HUDEP-2 (cell line): Measurements from ENCODE around the gene PRRX2.

Experiments
- DNase-seq, 76 experiments: peaks; one replicate each; lab custom pipeline; 2025; ENCODE audit not compliant: unreplicated experiment in 76 of 76; lab: John Stamatoyannopoulos, UW

PRRX2 gene

GRCh38 chr9:129673602-129674001 lies 8.2 kb downstream of the PRRX2 start:
- DNase-seq, result no peak

GRCh38 chr9:129674229-129674628 lies 8.8 kb downstream of the PRRX2 start:
- DNase-seq, result no peak

- no peak for DNase-seq
Observed at GRCh38 chr9:129675620-129676019, 10.2 kb downstream of the PRRX2 start.

GRCh38 chr9:129676287-129676686 lies 10.8 kb downstream of the PRRX2 start:
- no peak for DNase-seq

GRCh38 chr9:129676975-129677374 lies 11.5 kb downstream of the PRRX2 start:
- no peak for DNase-seq

GRCh38 chr9:129677456-129677855 lies 12.0 kb downstream of the PRRX2 start:
- no peak for DNase-seq

GRCh38 chr9:129678844-129679243 lies 13.4 kb downstream of the PRRX2 start:
- DNase-seq, result no peak

GRCh38 chr9:129679537-129679936 lies 14.1 kb downstream of the PRRX2 start:
- DNase-seq, result no peak

GRCh38 chr9:129681924-129682323 lies 16.5 kb downstream of the PRRX2 start:
- DNase-seq, result no peak

GRCh38 chr9:129682381-129682780 lies 16.9 kb downstream of the PRRX2 start:
- DNase-seq, result no peak

- no peak for DNase-seq
Observed at GRCh38 chr9:129685220-129685932, 19.9 kb downstream of the PRRX2 start.

- no peak for DNase-seq
Observed at GRCh38 chr9:129685933-129686259, 20.4 kb downstream of the PRRX2 start.

- no peak for DNase-seq
Observed at GRCh38 chr9:129686736-129687135, 21.3 kb downstream of the PRRX2 start.

- DNase-seq, result no peak
Observed at GRCh38 chr9:129687391-129687790, 21.9 kb downstream of the PRRX2 start.

- no peak for DNase-seq
Observed at GRCh38 chr9:129688285-129689043, 23.0 kb downstream of the PRRX2 start.

- no peak for DNase-seq
Observed at GRCh38 chr9:129692534-129692933, 27.1 kb downstream of the PRRX2 start.

GRCh38 chr9:129693741-129694140 lies 28.3 kb downstream of the PRRX2 start:
- DNase-seq, result no peak

GRCh38 chr9:129694243-129694646 lies 28.8 kb downstream of the PRRX2 start:
- DNase-seq, result no peak

GRCh38 chr9:129695870-129696269 lies 30.4 kb downstream of the PRRX2 start:
- DNase-seq, result no peak

- DNase-seq, result peak in 1 of 76 experiments; percentile 10
Observed at GRCh38 chr9:129696944-129697655, 31.7 kb downstream of the PRRX2 start.

- DNase-seq, result no peak
Observed at GRCh38 chr9:129697656-129698253, 32.3 kb downstream of the PRRX2 start.
